Endothelial cell of umbilical vein (primary cell): ENCODE results near the gene SAC3D1. TPM values are rescaled to one million over a fixed set of nuclear protein-coding genes. Genes with fewer than 3 reads are reported as not detected.
"Not testable (repeated sequence)": the region's sequence is repeated elsewhere in the genome, so short reads cannot be mapped to it uniquely, and the experiment has no call there.

Experiments used
- BruUV-seq: library from RNA; stranded (reverse); fragments of 400-500 nt; replicated peaks from 2 replicates; lab custom pipeline; 2021; lab: Mats Ljungman, UMichigan
- CTCF ChIA-PET: fragments of 300-600, 350-600 bp; sonication (Branson Sonifier 250); formaldehyde crosslinking; loops from one replicate; lab custom pipeline; 2021; ENCODE audit warnings: antibody characterized with exemption, inconsistent platforms; lab: Charles Lee
- POLR2A ChIA-PET: fragments of 300-600, 350-600 bp; sonication (Branson Sonifier 250); formaldehyde crosslinking; loops from one replicate; lab custom pipeline; 2021; ENCODE audit warnings: antibody characterized with exemption, inconsistent platforms; lab: Charles Lee
- DNase-seq: peaks from one replicate; pipeline ENCODE4 v3.0.0-alpha.2; 2011; ENCODE audit warnings: low read depth, low spot score
- FAIRE-seq: peaks from 2 replicates; lab custom pipeline; 2011; peaks lifted over from hg19 to GRCh38; lab: Jason Lieb, UNC
- H2AFZ ChIP-seq: 2 replicates; pipeline ENCODE4 v1.6.0; 2012; ENCODE audit warnings: low read depth, low read length, control low read depth, inconsistent platforms
- H3K27ac ChIP-seq: 2 replicates; pipeline ENCODE4 v1.5.1; 2011; ENCODE audit warnings: low read depth, mild to moderate bottlenecking, control low read depth, low read length, moderate library complexity; ENCODE audit not compliant: insufficient read depth
- H3K27me3 ChIP-seq, 2 experiments: 2 replicates each; pipeline versions ENCODE4 v1.6.0 to v1.6.1; 2011; ENCODE audit warnings: low read length in 2 of 2, mixed read lengths in 1 of 2; ENCODE audit not compliant: control insufficient read depth in 2 of 2, insufficient read depth in 2 of 2
- H3K36me3 ChIP-seq, 2 experiments: 2 replicates in 1 of 2; 3 replicates in 1 of 2; pipeline ENCODE4 v1.5.1; 2011; ENCODE audit warnings: low read length in 2 of 2, mild to moderate bottlenecking in 1 of 2, moderate library complexity in 1 of 2; ENCODE audit not compliant: control insufficient read depth in 2 of 2, insufficient read depth in 2 of 2; ENCODE audit errors: extremely low read depth in 1 of 2
- H3K4me1 ChIP-seq: 3 replicates; pipeline ENCODE4 v1.5.1; 2011; ENCODE audit warnings: mild to moderate bottlenecking, low read length; ENCODE audit not compliant: control insufficient read depth, insufficient read depth; ENCODE audit errors: extremely low read depth
- H3K4me2 ChIP-seq: 2 replicates; pipeline ENCODE4 v1.6.1; 2011; ENCODE audit warnings: low read length, control low read depth, mixed read lengths; ENCODE audit not compliant: insufficient read depth
- H3K4me3 ChIP-seq, 3 experiments: fragments of 200-600 bp in 1 of 3; sonication (generic), shearing (Covaris generic) in 1 of 3; replicated peaks in 1 of 3; 2 replicates each; pipeline ENCODE4 v1.5.1; 2011 to 2016; ENCODE audit warnings: control low read depth in 3 of 3, low read length in 3 of 3, mild to moderate bottlenecking in 2 of 3, inconsistent platforms in 1 of 3, low read depth in 1 of 3, moderate library complexity in 1 of 3; ENCODE audit not compliant: insufficient read depth in 1 of 3
- H3K79me2 ChIP-seq: 2 replicates; pipeline ENCODE4 v1.6.0; 2012; ENCODE audit warnings: low read length, inconsistent platforms; ENCODE audit not compliant: control insufficient read depth, insufficient read depth
- H3K9ac ChIP-seq: replicated peaks from 2 replicates; pipeline ENCODE3; 2011; ENCODE audit warnings: low read length, control low read depth; ENCODE audit not compliant: insufficient read depth; ENCODE audit errors: extremely low read depth
- H3K9me1 ChIP-seq: replicated peaks from 3 replicates; pipeline ENCODE4 v1.6.0; 2011; ENCODE audit warnings: mild to moderate bottlenecking, low read length; ENCODE audit not compliant: control insufficient read depth, insufficient read depth; ENCODE audit errors: extremely low read depth
- H3K9me3 ChIP-seq: replicated peaks from 2 replicates; pipeline ENCODE4 v1.5.1; 2012; ENCODE audit warnings: low read length, inconsistent platforms; ENCODE audit not compliant: control insufficient read depth, insufficient read depth
- H4K20me1 ChIP-seq: replicated peaks from 2 replicates; pipeline ENCODE3; 2011; ENCODE audit warnings: mild to moderate bottlenecking, low read length; ENCODE audit not compliant: control insufficient read depth, insufficient read depth; ENCODE audit errors: extremely low read depth
- GATA2 ChIP-seq: IDR thresholded peaks from 2 replicates; pipeline ENCODE4 v1.7.0; 2011; ENCODE audit warnings: low read depth, mild to moderate bottlenecking, moderate library complexity, mixed read lengths, low read length; ENCODE audit not compliant: insufficient read length, insufficient read depth
- POLR2A ChIP-seq: IDR thresholded peaks from 2 replicates; pipeline ENCODE4 v1.6.1; 2012; ENCODE audit warnings: low read depth, mild to moderate bottlenecking, control low read depth, low read length
- POLR2AphosphoS5 ChIP-seq: IDR thresholded peaks from 2 replicates; pipeline ENCODE4 v1.6.1; 2012; ENCODE audit warnings: low read depth, mild to moderate bottlenecking, control low read depth, low read length, moderate library complexity; ENCODE audit not compliant: insufficient read depth
- dilution Hi-C: fragments of 300-500 bp; cut with MboI; formaldehyde crosslinking; loops from one replicate; pipeline ENCODE4 v1.15.0; 2019; ENCODE audit warnings: low sequenced_read_pairs; ENCODE audit not compliant: extremely low pct_ligation_motif_present
- intact Hi-C: fragments of 100-400 bp; cut with micrococcal nuclease; formaldehyde crosslinking; loops from one replicate; pipeline ENCODE4 v1.10.0; 2022
- polyA plus RNA-seq, 4 experiments: library from polyadenylated mRNA; depleted of rRNA in 3 of 4; stranded (reverse) in 3 of 4; unstranded in 1 of 4; fragments of >200 nt; gene quantifications; 2 replicates each; pipeline versions ENCODE4 v1.2.1 to v1.2.3, GENCODE V29; 2011 to 2012; ENCODE audit warnings: missing spikeins in 1 of 4
- total RNA-seq: library from RNA; stranded (reverse); gene quantifications from 2 replicates; pipeline ENCODE4 v1.2.3, GENCODE V29; 2021
- TF ChIP-seq, protein P1 (sequence below), 2 donors: IDR thresholded peaks; 1 replicate in 1 of 2; 2 replicates in 1 of 2; pipeline ENCODE4 v1.5.1; 2011; ENCODE audit warnings: low read length in 2 of 2, mild to moderate bottlenecking in 2 of 2, moderate library complexity in 2 of 2, control low read depth in 1 of 2, inconsistent platforms in 1 of 2, low read depth in 1 of 2; ENCODE audit not compliant: insufficient read depth in 1 of 2; ENCODE audit errors: extremely low read depth in 1 of 2
- TF ChIP-seq, protein P2 (sequence below): IDR thresholded peaks from 2 replicates; pipeline ENCODE4 v1.6.1; 2011; ENCODE audit not compliant: insufficient read depth, insufficient read length

SAC3D1 gene
- total and polyA plus RNA-seq, 2 donors (not counting 3 experiments of a cell fraction or from before 2014, with no cell fraction given) = 16.6 to 17.0 TPM

DNA sequence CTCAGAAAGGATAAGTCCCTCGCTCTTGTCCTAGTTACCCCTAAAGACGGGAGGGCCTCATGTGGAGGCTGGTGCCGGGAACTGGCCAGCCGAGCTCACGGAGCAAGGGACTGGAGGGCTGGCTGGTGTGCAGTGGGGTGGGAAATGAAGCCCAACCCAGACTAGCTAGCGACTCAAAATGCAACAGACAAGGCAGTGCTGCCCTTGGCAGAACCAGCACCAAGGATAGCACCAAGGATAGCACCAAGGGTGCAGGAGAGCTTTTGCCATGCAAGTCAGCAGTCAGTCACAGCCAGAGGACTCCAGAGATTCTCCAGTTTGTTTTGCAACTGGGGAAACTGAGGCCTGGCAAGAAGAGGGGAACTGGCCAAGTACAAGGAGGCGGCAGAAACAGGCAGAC lies 37.7 kb upstream of the SAC3D1 start:
- Histone ChIP-seq H3K27ac (no peak overlapping the region), H4K20me1 (no peaks in the 10 kb centered on the region), H3K9me3 (no peaks in the 10 kb centered on the region), H3K27me3 (no peaks in the 10 kb centered on the region), H2AFZ (no peak overlapping the region), H3K4me1 (no peaks in the 10 kb centered on the region), H3K36me3 (no peaks in the 10 kb centered on the region), H3K4me3 (no peak overlapping the region), H3K9me1 (no peaks in the 10 kb centered on the region), H3K4me2 (no peak overlapping the region), H3K9ac (no peak overlapping the region), H3K79me2 (no peaks in the 10 kb centered on the region)
- intact Hi-C loops (no loop called here), dilution Hi-C loops (no loop called here)
- ChIA-PET POLR2A (no interaction called here), CTCF (interaction anchor here (1.4 kb wide), 1 partner anchor 10 kb away, joined by 3 read pairs; no protein-coding TSS in a partner anchor)
- TF ChIP-seq GATA2 = no peak
- TF ChIP-seq, protein P1, sequence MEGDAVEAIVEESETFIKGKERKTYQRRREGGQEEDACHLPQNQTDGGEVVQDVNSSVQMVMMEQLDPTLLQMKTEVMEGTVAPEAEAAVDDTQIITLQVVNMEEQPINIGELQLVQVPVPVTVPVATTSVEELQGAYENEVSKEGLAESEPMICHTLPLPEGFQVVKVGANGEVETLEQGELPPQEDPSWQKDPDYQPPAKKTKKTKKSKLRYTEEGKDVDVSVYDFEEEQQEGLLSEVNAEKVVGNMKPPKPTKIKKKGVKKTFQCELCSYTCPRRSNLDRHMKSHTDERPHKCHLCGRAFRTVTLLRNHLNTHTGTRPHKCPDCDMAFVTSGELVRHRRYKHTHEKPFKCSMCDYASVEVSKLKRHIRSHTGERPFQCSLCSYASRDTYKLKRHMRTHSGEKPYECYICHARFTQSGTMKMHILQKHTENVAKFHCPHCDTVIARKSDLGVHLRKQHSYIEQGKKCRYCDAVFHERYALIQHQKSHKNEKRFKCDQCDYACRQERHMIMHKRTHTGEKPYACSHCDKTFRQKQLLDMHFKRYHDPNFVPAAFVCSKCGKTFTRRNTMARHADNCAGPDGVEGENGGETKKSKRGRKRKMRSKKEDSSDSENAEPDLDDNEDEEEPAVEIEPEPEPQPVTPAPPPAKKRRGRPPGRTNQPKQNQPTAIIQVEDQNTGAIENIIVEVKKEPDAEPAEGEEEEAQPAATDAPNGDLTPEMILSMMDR (IDR thresholded peaks at IDR 0.05; ENCODE audit: extremely low read depth in 1 of 2, insufficient read depth in 1 of 2, low read depth in 1 of 2, low read length in 2 of 2) = no peak
- no peak for TF ChIP-seq POLR2AphosphoS5
- TF ChIP-seq, protein P2, sequence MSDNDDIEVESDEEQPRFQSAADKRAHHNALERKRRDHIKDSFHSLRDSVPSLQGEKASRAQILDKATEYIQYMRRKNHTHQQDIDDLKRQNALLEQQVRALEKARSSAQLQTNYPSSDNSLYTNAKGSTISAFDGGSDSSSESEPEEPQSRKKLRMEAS = no peak
- TF ChIP-seq POLR2A = no peak
- FAIRE-seq (no peak), DNase-seq (no peak)
- no TSS peak for BruUV-seq

DNA sequence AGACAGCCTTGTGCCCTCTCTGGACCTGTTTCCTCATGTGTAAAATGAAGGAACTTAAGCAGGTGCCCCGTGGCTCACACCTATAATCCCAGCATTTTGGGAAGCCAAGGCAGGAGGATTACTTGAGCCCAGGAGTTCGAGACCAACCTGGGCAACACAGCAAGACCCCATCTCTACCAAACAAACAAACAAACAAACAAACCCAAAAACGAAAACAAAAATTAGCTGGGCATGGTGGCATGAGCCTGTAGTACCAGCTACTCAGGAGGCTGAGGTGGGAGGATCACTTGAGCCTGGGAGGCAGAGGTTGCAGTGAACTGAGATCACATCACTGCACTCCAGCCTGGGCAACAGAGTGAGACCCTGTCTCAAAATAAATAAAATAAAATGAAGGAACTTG lies 37.0 kb upstream of the SAC3D1 start:
- H3K9ac ChIP-seq, H3K4me3 ChIP-seq, H3K79me2 ChIP-seq, H2AFZ ChIP-seq, H4K20me1 ChIP-seq, H3K36me3 ChIP-seq, intact Hi-C loops, H3K9me3 ChIP-seq, H3K27ac ChIP-seq, FAIRE-seq, dilution Hi-C loops, POLR2A ChIA-PET, H3K27me3 ChIP-seq, DNase-seq, H3K9me1 ChIP-seq, H3K4me2 ChIP-seq, H3K4me1 ChIP-seq, BruUV-seq: not testable (repeated sequence)
- CTCF ChIA-PET = interaction anchor here (1.4 kb wide), 1 partner anchor 9 kb away, joined by 3 read pairs; no protein-coding TSS in a partner anchor
